GM18511 (cell line): ENCODE results near the gene NDST3.
"Not testable (repeated sequence)": the region's sequence is repeated elsewhere in the genome, so short reads cannot be mapped to it uniquely, and the experiment has no call there.

Experiments used
- ATAC-seq: cut with Tn5 transposase; IDR thresholded peaks from one replicate; pipeline ENCODE4 v1.9.1; 2021; ENCODE audit warnings: mild to moderate bottlenecking, moderate library complexity; ENCODE audit not compliant: unreplicated experiment

Gene NDST3

DNA sequence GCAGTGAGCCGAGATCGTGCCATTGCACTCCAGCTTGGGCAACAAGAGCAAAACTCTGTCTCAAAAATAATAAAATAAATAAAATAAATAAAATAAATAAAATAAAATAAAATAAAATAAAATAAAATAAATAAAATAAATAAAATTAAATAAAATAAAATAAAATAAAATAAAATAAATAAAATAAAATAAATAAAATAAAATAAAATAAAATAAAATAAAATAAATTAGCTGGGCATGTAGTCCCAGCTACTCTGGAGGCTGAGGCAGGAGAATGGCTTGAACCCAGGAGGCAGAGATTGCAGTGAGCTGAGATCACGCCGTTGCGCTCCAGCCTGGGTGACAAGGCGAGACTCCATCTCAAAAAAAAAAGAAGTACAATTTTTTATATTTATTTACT is 265.3 kb downstream of the NDST3 start:
- ATAC-seq: not testable (repeated sequence)

DNA sequence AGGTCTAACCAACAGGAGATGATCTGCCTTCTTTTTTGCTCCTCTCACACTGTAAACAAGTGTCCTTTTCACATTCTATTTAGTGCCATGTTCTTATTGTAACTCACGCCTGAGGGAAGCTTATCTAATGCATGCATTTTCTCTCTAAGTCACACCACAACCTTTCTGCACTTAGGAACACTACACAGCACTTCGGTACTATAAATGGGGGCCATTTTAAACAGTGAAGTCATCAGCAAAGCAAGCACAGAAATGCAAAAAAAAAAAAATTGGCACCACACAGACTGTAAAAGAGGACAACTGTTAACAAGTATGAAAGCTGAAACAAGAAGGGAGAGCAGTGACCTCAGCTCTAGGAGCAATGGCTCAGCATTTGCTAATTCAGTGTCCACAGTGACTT is 273.4 kb downstream of the NDST3 start:
- ATAC-seq: no peak
